DMS 273 treated with DMSO at 0.1 percent for 48 hours (cell line): ENCODE results near the gene ADGRF5.

ENCODE experiments used
- DNase-seq: peaks from one replicate; lab custom pipeline; 2025; lab: John Stamatoyannopoulos, UW

Gene ADGRF5, protein sequence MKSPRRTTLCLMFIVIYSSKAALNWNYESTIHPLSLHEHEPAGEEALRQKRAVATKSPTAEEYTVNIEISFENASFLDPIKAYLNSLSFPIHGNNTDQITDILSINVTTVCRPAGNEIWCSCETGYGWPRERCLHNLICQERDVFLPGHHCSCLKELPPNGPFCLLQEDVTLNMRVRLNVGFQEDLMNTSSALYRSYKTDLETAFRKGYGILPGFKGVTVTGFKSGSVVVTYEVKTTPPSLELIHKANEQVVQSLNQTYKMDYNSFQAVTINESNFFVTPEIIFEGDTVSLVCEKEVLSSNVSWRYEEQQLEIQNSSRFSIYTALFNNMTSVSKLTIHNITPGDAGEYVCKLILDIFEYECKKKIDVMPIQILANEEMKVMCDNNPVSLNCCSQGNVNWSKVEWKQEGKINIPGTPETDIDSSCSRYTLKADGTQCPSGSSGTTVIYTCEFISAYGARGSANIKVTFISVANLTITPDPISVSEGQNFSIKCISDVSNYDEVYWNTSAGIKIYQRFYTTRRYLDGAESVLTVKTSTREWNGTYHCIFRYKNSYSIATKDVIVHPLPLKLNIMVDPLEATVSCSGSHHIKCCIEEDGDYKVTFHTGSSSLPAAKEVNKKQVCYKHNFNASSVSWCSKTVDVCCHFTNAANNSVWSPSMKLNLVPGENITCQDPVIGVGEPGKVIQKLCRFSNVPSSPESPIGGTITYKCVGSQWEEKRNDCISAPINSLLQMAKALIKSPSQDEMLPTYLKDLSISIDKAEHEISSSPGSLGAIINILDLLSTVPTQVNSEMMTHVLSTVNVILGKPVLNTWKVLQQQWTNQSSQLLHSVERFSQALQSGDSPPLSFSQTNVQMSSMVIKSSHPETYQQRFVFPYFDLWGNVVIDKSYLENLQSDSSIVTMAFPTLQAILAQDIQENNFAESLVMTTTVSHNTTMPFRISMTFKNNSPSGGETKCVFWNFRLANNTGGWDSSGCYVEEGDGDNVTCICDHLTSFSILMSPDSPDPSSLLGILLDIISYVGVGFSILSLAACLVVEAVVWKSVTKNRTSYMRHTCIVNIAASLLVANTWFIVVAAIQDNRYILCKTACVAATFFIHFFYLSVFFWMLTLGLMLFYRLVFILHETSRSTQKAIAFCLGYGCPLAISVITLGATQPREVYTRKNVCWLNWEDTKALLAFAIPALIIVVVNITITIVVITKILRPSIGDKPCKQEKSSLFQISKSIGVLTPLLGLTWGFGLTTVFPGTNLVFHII (N-terminal part only)

DNA sequence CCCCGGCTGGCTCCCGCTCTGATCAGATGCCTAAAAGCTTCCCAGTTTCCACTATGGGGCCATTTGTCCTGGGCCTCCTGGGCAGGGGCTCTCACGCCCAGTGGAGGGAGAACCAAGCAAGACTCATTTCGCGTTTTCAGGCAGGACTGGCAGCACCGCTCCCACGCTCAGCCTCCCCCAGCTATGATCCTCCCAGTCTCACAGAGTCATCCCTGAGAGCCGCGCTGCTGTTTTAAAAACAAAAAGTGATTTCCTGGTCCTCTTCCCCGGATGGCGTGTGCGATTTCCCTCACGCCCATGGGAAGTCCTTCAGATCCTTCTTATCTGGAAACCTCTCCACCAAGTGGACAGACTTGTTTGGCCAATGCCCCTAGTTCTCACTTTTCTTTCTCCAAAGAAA is at the start of gene ADGRF5:
Gene ADGRF5 (minus strand): TSS at position 208 of the 400 bp plus-strand sequence. CDS start 15,176 bp downstream, outside the sequence.
- DNase-seq: no peak

DNA sequence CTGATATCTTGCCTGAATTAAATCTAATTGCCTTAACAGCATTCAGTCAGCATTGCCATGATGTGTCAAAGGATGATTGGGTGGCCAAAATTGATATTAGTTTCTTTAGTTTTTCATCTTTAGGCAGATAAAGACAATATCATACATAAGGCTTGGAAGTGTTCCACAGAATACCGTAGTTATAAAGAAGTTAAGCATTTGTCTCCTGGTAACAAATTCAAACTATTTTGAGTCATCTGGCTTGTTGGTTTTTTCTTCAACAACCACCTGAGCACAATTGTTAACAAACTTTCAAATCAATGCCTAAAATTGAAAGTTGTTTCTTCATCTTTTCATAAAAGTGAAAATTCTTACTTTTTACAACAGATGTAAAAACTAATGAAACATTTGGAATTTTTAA is 47.5 kb upstream of the ADGRF5 start:
- no peak for DNase-seq

DNA sequence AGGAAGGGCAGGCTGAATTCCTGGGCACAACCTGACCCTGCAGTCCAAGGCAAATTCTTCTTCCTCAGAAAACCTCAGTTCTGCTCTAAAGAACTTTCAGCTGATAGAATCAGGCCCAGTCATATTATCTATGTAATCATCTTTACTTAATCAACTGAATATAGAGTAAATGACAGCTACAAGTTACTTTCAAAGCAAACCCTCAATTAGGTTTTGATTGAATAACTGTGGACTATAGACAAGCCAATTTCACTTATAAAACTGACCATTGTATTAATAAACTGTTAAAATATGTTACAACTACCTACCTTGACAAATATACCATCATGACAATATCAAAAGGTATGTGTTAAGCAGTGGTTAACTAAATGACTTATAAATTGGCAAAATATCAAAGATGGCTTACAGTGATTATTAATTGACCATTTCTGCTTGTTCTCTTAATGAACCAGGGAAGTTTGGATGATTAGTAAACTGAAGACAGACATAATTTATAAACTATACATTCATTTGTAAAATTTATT is 46.1 kb upstream of the ADGRF5 start:
- DNase-seq: no peak

DNA sequence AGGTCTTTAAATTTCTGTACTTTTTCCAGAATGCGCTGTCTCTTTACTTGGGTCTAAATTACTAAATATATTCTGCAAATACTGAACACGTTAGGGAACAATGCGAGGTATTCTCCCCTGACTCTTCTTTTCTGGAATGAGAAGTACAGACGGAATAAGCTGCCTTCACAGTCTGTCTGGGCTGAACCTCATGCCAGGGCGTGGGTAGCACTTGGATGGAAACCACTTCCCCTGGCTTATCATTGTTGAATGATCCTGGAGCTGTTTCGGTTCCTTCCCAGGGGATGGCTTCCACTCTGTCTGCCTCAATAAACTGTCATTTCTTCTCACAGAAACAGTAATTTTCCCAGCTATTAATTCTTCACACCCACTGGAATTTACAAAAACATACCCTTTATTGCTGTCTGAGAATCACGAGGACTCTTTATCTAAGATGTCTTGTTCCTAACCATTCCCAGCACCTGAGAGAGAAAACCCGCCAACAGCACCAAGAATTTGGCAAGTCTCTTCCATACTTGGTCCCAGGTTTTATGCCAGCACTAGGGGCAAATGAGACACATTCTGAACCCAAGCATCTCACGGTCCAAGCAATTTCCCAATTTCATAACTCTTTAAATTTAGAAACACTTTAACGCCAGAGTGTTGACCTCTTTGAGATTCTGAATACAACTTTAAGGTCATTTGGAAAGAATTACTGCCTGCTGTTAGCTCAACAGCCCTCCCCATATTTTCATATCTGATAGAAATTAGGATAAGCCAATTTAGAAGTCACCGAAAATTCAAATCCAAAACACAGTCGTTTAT is 43.2 kb upstream of the ADGRF5 start:
- DNase-seq: no peak

DNA sequence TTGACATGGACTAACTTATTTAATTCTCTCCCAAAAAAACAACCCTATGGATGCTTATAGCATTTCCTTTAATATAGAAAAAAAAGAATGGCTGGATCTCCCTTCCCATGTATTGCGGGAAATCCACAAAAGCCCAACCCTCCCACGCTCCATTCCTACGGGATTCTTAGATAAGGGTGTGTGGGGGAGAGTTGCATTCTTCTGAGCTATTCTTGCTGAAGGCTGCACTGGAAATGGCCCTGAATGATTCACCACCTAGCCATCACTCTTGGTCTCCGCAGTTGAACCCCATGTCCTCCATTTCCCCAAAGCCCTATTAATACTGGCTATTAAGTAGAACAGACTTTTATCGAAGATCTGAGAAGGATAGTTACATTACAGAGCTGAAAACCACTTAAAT is 41.9 kb upstream of the ADGRF5 start:
- DNase-seq: no peak

DNA sequence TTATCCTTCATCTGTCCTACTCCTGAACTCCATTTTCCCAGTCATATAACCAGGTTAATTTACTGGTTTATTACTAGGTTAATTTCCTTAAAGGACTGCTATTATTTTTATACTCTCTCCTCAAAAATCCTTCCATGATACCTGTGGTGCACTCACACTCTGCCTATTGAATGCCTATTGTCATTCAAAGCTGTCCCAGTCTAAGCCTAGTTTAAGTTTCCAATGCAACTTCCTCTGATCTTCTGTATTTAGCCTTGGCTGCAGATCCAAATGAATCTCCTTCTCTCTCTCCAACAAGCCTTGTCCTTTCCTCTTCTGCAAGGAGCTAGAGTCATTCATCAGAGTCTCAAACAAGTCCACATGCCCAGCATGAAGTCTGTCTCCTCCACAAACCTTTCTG is 41.3 kb upstream of the ADGRF5 start:
- DNase-seq: no peak

DNA sequence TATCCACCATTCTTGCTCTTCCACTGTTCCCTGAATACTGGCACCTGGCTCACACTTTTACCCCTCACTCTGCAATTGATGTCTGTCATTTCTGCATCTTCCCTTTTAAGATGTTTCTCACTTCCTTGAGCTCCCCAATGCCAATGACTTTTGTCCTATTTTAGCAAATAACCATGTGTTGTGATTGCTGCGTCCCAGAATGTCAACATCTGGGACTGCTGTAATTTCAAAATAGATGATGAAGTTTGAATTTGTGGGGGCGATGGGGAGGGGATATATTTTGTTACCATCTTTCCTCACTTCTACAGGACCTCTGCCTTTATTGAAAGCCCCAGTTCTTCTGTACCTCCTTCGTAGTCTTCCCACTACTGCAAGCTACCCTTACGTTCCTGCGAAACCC is 40.0 kb upstream of the ADGRF5 start:
- DNase-seq: no peak

DNA sequence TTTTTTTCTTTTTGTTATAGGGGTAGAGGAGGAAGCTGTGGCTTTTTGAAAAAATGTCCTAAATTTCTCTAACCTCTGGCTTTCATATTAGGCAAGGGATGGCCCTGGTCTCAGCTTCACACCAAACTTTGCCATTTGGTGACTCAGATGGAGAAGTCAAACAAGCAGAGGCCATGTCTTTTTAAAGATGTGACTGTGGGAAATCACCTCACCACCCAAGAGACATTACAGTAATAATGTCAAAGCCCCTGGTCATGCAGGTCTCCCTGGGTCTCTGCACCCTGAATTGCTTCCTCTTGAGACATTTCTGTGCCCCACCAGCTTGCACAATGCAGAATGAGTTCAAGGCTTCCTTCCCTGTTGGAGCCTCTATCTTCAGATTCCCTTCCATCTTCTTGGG is 39.5 kb upstream of the ADGRF5 start:
- no peak for DNase-seq

DNA sequence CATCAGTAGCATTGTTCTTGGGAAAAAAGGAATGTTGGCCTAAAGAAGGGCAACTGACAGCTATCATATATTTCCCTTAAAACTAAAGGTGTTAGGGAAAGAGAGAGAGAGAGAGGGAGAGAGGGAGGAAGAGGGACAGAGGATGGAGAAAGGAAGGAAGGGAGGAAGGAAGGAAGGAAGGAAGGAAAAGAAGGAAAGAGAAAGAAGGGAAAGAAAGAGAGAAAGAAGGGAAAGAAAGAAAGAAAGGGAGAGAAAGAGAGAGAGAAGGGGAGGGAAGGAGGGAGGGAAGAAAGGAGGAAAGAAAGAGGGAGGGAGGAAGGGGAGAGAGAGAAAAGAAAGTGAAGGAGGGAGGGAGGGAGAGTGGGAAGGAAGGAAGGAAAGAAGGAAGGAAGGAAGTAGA is 37.7 kb upstream of the ADGRF5 start:
- no peak for DNase-seq

DNA sequence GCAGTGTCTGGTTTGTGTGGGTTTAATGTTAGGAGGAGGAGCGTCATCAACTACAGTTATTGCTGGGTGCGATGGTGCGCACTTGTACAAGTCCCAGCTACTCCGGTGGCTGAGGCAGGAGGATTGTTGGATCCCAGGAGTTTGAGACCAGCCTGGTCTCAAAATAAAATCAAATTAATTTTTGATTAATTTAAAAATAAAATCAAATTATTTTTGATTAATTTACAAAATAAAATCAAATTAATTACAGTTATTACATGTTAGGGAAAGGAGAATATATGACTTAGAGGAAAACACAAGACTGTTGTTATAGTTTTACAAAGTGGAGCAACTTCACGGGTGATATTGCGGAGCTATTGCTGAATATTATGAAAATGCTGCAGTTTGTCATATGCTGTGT is 34.7 kb upstream of the ADGRF5 start:
- no peak for DNase-seq

DNA sequence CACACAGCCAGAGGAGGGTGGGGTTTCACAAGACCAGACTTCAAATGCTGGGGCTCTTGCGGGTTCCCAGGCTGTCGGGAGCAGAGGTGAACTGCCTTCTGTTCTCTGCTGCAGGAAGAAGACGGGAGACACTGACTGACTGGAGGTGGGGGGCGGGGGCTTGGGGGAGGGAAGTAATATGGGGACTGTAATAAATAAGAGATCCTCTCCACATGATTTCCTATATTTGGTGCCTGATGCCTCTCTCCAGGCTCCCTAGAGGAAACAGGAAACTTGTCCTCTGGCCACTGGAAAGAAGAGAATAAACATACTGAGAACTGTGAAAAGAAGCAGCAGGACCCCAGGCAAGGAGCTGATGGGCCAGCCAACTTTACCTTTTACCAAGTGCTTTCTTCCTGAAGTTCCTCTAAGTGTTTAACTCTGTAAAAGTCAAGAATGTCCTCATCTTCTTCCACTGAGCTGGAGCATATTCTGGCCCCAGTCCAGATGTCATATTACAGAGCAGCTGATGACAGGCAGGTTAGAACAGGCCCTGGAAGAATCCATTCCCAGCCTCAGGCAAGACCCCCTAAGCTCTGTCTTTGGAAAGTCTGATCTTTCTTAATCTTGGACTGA is 33.2 kb upstream of the ADGRF5 start:
- DNase-seq: peak; percentile 11

DNA sequence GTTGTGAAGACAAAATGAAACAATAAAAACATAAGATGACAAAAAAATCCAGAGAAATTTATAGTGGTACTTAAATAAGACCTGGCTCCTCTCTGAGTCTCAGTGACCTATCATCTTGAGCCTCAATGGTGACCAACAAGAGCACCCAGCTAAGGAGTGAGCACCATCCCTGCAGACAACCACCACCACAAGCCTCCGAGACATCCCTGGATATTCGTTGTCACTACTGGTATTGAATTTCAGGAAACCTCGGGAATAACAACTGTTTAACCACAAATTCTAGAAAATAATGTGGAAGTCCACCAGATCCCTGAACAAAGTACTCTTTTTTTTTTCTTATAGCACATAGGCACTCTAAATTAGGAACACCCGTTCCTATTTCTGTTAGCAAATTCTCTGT is 32.2 kb upstream of the ADGRF5 start:
- DNase-seq: no peak

DNA sequence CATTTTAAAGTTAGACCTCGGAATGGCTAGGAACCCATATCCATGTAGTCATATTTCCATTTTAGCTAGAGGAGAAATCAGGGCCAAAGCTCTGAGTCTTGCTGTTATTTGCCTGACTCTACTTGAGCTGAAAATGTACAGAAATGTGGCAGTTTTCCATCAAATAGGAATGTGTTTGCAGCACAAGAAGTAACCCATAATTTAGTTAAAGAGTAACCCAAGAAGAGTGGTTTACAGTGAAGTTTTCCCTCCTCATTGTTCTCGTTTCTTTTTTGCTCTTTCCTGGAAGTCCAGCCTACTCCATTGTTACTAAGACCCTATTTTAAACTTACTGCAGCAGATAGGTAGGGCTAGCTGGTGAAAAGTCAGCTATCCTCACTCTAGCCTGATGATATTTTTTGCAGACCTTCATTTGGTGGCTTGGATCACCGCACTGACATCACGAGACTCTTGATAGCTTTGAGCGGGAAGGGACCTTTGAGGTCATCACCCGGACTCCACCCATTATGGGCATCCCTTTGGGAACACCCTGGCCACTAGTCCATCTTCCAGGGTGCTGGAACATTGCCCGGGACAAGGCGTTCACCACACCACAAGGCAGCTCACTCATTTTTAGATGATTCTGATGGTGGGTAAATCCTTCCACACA is 28.0 kb upstream of the ADGRF5 start:
- DNase-seq: no peak

DNA sequence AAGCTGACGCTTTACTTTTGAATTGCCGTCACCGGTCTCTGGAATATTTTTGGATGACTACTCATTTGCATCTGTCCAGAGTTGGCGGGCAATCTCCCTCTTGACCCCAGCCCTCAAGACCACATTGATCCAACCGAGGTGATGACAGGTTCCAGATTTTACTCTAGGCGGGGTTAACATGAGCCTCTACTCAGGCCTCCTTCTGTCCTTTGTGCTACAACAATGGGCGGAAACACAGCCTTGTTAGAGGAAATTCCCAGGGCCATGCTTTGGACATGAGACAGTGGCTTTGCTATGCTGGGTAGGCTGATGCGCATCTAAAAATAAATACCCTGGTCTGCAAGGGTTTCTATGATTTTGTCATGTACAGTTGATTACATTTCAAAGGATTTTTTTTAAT is 27.0 kb upstream of the ADGRF5 start:
- no peak for DNase-seq

DNA sequence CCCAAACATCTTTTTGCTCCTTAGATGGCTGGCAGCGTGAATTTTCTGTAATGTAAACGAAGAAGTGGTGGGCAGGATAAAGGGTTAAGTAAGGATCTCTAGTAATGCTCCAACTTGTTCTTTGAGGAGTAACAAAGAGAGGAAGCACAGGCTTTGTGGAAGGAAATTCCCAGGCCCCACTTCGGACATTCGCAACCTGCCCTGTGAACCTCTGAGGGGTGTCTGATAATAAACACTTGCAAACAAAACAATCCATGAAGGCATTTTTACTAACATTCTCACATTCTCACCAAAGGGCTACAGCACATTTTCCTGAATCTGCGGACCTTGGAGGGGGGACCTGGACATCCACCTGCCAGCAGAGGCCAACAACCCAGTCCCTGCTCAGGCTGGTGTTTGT is 25.8 kb upstream of the ADGRF5 start:
- no peak for DNase-seq

DNA sequence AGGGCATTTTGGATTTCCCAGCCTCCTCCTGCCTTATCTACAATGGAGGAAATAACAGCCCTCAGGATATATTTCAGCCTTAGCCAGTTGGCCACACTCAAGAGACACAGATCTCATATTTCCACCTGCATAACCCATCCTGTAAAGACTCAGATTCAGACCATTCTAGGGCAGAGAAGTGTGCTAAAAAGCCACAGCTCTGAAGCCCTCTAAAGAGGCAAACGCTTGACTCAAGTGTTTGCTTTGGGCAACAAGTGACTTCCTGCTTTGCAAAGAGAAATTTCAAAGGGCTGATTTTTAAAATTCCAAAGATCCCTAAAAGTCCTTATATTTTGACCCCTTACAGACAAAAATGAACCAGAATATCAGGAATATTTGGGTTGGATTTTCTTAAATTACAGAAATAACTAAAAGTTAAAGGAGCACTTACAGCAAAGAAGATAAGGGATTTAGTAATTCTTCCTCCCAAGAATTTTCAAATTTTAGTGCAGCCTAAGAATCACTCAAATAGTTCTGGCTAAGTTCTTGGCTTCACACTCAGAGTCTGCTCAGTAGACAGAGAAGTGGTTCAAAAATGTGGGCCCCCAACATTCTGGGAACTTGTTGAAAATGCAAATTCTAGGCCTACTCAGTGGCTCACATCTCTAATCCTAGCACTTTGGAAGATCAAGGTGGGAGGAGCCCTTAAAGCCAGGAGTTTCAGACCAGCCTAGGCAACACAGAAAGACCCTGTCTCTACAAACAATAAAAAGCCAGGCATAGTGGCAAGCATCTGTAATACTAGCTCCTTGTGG is 18.9 kb upstream of the ADGRF5 start:
- DNase-seq: no peak

DNA sequence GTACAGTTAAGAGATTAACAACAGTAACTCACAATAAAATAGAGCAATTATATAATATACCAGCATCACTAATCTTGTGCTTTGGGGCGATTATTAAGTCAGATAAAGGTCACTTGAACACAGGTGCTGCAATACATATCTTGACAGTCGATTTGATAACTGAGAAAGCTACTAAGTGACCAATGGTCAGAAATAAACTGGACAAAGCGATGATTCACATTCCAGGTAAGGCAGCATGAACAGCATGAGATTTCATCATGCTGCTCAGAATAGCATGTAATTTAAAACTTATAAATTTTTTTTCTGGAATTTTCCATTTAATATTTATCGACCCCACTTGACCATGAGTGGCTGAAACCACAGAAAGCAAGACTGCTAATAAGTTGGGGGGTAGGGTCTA is 15.9 kb upstream of the ADGRF5 start:
- no peak for DNase-seq

DNA sequence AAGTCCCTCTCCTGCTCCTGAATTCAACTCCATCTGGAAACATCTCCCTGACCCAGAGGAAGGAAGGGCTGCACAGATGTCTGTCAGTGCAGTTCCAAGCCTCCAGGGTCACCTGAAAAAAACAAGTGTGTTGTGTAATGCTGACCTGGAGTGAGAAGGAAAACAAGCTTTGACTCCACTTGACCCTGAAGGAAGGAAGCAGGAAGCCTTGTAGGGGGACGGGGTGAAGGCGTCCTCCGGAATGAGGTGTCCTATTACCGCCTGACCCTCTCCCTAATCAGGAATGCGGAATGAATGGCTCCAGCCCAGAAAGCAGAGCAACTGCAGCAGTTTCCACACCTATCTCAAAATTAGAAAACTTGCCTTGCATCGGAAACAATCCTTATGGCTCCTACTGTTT is 13.9 kb upstream of the ADGRF5 start:
- no peak for DNase-seq

DNA sequence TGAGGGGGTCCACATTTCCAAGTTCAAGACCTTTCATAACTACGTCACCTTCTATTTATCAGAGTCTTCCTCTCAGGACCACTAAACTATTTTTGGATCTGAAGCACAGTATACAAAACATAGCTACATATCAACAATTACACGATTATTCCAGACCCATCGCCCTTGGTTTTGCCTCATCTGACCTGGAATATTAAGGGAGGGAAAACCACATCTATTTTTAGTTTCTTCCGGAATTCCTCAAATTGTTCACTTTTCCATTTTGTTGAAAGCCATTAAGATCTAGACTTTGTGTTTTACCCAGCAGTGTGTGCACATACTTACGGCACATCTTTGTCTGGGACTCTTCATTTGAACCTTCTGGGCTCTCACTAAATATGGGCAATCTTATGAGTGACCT is 12.0 kb upstream of the ADGRF5 start:
- DNase-seq: no peak
